DMS153 (cell line): ENCODE data around the gene BMP10.

Experiments used
- DNase-seq: peaks from one replicate; lab custom pipeline; 2025; lab: John Stamatoyannopoulos, UW

The BMP10 gene

DNA sequence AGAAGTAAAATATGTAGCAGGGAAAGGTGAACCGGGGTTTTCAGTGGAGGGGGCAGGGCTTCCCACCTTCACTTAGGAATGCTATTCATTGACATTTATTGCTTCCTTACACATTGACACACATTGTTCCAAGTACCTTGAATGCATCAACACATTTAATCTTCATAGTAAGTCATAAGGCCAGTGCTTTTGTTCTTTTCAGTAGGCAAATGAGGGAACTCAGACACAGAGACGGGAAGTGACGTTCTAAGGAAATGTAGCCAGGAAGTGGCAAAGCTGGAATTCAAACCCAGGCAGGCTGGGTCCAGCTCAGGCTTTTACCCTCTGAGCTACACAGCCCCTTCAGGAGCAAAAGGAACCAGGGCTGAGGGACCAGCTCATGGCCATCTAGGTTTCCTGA lies 20.7 kb downstream of the BMP10 start:
- DNase-seq, result no peak

DNA sequence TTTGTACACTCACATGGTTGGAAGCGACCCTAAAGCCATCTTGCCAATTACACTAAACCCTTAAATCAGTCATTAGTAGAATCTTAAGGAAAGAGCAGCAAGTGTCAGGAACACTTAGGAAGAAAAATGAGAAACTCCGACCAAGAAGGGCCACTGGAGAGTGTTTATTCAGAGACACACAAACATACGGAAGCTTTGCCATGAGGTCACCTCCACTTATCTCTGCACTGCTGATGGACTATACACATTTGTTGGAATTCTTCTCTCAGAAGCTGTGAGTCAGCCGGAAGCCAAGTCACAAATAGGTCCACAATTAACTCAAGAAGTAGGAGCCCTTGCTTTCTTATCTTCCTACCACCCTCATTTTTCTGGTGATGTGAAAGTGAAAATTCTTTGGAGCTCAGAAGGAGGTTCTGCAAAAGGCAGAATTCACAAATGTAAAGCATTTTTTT lies 21.6 kb downstream of the BMP10 start:
- DNase-seq, result no peak

DNA sequence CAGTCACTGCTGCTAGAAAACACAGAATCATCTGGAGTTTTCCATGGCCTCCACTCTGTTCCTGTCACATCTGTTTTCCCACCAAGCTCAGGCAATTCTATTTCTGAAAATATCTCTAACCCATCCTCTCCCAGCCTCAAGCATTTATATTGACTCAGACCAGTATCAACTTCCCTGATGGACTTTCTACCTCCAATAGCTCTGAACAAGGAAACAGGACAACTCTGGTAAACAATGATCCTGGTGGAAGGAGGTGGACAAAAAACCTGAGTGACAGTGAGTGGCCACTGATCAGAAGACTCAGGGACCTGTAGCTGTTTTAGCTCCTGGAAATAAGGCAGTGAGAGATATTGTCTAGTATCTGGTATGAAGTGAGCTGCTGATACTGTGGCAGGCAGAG lies 23.4 kb downstream of the BMP10 start:
- DNase-seq, result no peak

DNA sequence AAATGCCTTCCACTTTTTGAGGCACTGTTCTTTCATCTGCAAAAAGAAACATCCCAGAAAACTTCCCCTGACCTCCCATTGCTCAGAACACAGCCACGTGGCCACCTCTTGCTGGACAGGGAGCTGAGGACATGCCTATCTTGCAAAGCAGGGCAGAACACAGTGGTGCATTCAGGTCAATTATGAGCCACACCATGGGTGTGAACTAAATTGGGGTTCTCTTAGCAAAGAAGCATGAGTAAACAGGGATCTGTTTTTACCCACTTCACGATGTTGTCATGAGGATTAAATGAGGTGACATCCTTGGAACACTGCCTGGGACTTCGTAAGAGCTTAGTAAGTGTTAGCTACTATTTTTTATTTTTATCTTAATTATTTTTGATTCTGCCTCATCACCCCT lies 25.1 kb downstream of the BMP10 start:
- no peak for DNase-seq

DNA sequence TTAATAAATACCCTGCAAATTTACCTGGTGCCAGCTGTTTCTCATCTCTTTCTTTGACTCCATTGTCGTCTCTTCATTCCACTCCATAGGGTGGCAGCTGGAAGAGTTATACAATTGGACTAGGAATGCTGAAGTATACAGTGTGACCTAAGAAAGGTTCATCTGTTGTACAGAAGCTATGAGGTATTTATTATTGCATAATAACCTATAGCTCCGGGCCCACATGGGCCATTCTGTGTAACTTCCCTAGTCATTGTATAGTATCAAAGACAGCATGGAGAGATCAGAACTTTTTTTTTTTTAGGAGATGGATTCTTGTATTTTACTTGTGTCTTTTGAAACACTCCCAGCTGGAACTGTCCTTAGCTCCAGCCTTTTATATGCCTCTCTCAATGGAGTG lies 26.2 kb downstream of the BMP10 start:
- no peak for DNase-seq

DNA sequence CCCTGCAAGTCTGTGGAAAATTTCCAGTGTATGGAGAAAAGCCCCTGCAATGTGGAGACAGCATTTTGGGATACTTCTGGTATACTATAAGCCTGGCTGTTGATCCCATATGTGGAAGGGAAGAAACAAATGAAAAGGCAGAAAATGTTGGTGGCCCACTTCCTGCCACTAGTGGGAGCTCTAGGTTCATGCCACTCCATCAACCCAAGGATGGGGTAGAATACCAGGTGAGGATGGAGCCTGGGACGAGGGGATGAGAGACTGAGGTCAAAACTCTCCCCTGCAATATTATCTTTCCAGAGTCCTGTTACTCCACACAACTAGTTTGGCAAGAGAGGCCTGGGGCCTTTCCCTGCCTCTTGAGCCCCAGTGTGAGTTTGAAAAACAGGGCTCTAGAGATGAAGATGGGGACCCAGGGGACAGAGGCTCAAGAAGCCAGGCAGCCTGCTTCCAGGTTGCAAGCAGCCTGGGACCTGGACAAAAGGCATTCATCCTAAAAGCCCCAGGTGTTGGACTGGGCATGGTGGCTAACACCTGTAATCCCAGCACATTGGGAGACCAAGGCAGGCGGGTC lies 31.9 kb downstream of the BMP10 start:
- DNase-seq, result no peak

DNA sequence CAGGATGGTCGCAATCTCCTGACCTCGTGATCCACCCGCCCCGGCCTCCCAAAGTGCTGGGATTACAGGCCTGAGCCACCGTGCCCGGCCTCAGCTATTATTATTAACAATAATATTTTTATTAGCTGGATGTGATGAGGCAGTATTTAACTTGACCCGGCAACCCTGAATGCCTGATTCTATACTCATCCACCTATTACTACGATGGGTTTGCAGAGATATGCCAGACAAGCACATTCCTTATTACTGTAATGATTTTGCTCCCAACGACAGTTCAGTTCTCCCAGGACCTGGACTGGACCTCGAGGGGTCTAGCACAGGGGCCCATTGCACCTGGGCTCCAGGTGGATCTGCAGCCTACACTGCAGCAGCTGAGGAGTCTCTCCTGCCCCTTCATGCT lies 32.6 kb downstream of the BMP10 start:
- no peak for DNase-seq

DNA sequence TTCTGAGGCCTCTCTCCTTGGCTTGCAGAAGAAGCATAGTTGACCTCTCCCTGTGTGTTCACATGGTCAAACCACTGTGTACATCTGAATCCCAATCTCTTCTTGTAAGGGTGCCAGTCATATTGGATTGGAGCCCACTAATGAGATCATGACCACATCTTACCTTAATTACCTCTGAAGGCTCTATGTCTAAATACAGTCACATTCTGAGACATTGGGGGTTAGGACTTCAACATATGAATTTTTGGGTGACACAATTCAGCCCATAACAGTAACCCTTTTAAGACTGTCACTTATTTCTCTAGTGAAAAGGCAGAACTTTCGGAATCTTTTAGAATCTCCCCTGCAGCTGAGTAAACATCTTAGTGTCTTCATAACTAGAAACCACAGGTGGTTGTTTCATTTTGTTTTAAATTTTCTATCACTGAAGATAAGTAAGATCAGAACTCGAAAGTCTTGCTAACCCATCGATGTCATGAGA lies 33.3 kb downstream of the BMP10 start:
- no peak for DNase-seq

DNA sequence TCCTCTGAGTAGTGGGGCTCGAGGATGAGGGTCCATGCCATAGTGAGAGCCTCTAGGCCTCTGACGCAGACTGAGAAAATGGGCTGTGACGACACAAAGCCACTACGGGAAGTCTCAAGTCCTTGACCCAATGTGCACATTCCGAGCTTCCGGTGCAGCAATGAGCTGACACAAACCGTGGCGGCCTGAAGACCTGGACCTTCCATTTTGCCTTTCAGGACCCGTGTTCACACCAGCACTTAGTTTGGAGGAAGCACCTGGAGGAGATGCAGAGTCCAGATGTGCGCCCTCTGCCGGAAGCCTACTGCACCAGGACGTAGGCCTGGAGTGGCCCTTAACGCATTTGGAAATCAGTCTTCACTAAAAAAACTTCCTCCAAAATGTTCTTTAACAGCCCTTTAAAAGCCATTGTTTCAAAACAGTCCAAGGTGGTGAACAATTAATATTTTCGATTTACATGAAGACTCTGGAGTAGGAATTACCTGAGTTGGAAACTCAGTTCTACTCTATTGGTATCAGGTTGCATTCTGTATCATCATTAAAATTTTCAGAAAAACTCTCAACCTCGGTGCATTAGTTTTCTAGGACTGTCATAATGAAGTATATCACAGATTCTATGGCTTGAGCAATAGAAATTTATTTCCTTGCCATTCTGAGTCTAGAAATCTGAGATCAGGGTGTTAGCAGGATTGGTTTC lies 33.9 kb downstream of the BMP10 start:
- no peak for DNase-seq

DNA sequence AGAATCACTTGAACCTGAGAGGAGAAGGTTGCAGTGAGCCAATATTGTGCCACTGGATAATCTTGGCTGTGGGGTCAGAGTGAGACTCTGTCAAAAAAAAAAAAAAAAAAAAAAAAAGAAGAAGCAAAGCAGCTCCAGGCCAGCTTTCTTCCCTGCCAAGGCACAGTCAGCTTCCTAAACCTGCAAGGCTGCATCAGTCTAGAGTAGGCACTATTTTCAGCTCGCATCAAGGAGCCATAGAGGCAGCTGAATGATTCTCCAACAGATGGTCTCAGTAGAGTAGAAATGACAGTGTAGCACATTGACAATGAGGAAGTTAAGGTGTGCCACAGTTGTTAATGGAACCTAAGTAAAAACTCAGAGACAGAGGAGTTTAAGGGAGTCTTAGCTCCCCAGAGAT lies 35.6 kb downstream of the BMP10 start:
- no peak for DNase-seq

DNA sequence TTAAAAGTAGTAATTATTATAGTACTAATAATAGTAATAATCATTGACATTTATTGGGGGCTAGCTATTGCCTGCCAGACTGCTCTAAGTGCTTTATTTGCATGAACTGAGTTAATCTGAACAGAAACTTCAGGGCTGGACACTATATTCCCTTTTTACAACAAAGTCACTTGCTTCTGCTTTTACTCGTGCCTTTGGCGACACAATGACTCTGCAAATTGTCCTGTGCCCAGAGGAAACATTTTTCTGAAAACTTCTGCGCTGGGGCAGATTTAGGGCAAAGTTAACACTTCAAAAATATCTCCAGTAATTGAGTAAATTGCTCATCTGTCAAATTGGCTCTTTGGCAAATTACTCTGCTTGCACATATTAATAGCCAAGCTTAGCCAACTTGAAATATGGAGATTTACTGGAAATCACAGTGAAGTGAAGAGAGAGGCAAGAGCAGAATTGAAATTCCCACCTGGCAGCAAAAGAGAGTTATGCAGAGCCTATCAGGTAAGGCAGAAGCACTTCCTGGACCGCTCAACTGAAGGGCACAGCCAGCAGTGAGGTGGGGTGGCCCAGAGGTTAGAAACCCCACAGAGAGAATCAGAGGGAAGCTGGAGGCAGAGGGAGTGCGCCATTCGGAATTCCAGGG lies 36.3 kb downstream of the BMP10 start:
- no peak for DNase-seq

DNA sequence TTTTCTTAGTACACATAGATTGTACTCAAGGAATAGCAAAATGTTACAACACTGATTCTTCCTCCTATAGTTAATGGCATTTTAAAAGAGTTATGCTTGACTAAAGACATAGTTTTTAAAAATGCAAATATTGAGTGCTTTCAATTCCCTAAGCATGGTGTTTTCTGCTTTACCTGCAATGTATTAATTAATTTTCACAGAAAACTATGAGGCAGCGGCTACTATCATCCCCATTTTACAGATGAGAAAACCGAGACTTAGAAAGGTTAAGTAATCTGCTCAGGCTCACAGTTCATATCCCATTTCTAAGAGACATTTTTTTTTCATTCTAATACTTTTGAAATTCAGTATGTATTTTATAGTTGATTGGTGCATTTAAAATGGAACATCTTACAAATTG lies 38.0 kb downstream of the BMP10 start:
- no peak for DNase-seq

DNA sequence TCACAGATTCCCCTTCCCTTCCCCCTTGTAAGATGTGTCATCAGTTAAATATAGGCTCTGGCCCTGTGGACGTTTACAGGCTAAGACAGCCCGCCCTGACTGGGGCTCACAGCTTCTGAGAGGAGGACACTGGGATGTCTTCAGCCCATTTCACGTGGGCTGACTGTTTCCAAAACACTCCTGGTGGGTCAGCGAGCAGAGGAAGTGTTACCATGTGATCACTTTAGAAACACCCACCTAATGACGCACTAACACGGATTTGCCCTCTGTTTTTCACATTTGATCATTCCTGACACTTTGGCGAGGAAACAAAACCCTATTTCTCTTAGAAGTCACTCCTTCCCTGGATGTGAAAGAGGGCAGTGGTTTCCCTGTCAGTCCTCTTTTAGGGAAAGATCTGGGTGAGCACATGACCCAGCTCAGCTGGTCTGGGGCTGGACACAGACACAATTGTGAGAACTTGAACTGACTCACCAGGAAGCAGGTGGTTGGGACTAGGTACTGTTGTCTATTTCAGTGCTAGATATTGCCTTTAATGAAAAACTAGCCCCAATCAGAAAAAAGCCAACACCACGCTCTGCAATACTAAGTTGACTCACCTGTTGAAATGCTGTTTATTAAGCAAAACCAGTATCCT lies 38.8 kb downstream of the BMP10 start:
- no peak for DNase-seq

DNA sequence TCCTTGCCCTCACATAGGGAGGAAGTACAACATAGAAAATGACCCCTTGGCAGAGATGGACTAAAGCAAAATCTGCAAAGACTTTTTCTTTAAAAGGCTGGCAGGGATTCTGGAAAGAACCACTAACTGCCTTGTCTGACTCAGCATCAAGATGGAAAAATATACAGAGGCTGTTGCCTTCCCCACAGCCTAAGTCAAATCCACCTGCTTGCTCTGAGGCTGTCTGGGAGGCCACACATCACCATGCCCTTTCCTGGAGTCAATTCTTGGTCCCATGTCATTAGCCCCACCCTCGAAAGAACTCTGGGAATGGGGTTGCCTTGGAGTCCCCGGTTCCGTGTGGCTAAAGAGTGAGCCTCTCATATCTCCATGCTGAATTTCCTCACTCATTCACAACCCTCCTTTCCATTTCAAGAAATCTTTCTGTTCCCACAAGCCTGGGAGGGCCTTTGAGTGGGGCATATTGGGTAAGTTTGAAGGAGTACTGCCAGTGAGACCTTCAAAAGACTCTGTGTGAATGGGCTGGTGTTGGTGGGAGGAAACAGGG lies 39.4 kb downstream of the BMP10 start:
- DNase-seq, result no peak

DNA sequence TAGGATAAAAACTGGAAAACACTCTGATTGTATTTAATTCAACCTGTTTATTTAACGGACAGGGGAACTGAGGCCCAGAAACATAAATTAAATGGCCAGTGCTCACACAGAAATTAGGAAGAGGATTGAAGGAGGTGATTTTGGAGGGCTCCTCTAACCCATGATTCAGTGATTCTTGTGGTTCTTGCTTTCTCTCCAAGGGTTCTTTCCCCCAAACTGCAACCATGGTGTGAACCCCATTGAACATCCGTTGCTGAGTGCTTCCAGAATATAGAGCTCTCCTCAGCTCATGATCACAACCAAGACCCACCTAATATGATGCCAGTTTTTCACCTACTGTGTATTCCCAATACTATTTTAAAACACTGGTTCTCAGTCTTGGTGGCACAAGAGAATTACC lies 41.4 kb downstream of the BMP10 start:
- DNase-seq, result no peak

DNA sequence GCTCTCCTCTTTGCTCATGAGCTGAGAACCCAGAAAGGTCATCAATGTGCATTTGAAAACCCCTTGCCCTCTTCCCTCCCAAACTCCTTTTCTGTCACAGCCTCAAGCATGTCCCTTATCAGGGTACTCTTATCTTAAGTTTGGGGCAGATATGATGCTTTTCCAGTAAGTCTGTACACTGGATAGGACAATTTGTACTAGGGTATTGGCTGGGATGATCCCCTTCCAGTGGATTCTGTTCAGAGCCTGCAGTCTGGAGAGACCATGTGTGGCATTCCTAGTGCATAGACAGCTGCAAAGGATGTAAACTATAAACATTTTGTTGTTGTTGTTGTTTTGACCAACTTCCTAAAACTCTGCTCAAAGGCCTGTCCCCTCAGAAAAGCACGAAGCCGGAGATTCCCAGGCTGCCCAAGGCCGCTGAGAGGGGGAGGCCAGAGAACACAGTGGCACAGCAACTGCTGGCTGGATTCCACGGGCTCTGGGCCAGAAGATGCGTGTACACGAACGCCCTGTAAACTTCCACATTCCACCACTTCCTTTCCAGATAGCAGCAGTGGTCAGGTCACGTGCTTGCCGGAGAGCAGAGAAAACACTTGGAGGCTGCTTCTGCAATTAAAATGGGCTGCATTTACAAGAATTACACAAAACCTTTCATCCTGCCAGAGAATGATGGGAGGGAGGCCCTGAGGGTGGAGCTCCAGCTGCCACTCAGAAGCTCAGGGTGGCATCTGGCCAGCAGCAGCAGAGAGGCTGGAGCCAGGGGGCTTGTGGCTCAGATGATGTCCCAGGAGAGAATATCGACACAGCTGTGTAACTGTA lies 42.1 kb downstream of the BMP10 start:
- no peak for DNase-seq

DNA sequence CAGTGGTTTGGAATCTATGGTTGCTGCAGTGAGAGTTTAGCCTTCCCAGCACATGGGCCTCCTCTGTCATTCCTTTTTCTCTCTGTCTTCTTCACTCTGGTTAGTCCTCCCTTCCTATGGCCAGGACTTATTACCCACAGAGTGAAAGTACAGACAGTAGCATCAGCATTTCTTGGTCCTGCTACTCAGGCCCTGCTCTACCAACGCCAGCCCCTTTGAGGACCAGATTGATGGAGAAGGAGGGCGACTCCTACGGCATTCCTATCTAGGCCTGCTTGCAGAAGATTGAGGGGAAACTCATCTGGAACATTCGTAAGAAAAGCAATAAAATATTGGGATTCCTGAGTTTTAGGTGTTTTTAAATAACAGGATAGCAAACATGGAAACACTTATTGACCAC lies 43.5 kb downstream of the BMP10 start:
- DNase-seq, result no peak

DNA sequence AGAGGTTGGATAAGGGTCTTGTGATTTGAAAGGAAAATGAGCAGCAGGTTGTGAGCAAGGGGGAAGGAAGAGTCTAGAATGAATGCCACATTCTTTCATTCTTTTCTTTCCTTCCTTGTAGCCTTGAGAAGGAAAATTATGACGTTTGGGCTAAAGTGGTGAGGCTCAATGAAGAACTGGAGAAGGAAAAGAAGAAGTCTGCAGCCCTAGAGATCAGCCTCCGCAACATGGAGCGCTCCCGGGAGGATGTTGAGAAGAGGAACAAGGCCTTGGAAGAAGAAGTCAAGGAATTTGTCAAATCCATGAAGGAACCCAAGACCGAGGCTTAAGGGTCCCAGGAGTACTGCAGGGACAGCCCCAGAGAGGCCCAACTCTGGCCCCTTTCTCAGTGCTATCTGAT lies 45.3 kb downstream of the BMP10 start:
- no peak for DNase-seq

DNA sequence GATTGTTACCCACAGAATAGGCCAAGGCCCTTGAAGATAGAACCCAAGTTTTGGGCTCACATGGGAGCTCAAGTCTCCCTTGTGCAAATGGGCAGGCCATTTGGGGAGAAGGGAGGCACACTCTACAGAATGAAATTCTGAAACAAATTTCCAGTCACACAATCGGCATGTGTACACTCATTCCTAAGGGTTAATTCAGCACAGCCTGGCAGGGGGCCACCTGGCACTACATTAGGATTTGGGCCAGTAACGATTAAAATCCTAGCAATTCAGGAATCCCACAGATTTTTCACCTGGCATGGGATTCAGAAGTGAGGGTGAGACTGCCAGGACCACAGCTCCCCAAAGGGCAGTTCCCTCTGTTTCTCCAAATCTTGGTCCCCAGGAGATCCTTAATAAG lies 46.4 kb downstream of the BMP10 start:
- no peak for DNase-seq

DNA sequence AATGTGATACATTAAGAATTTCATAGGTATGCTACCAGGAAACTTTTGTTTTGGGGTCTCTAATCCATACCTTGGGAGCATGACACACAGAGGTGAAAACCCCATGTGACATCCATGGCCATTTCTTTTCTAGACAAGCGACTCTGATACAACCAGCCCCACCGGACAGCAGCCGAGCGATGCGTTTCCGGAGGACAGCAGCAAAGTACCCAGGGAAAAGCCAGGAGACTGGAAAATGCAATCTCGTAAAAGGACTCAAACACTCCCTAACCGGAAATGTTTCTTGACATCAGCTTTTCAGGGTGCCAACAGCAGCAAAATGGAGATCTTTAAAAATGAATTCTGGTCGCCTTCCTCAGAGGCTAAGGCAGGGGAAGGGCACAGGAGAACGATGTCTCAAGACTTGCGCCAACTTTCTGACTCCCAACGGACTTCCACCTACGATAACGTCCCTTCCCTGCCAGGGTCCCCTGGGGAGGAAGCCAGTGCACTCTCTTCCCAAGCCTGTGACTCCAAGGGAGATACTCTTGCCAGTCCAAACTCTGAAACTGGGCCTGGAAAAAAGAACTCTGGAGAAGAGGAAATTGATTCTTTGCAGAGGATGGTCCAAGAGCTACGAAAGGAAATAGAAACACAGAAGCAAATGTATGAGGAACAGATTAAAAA lies 48.9 kb downstream of the BMP10 start:
- no peak for DNase-seq

DNA sequence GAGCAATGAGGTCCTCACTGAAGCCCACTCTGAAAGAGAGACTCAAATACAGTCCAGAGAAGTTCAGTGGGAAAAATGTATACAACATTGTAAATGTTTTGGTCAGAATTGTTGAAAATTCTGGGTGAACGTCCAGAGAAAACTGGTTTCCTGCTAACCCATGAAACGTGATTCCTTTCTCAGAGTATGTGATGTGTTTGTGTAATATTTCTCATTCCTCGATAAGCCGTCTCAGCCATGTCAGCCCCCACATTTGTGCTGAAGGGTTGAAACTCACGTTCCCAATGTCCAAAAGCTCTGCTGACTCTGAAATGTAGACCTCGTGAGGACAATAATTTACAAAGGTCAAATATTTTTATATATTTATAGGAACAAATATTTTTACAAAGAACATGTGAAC lies 51.6 kb downstream of the BMP10 start:
- DNase-seq, result no peak
